HCT116 (cell line): ENCODE results near the gene PRKG2.

ENCODE experiments used
- CEBPB ChIP-seq: IDR thresholded peaks from 2 replicates; pipeline ENCODE4 v1.6.1; 2012; ENCODE audit warnings: low read depth
- CTCF ChIP-seq, 3 experiments: fragments of 200-600 bp in 1 of 3; sonication (generic) in 1 of 3; IDR thresholded peaks in 2 of 3; conservative IDR thresholded peaks in 1 of 3; 2 replicates each; pipeline ENCODE4 v1.5.1; 2012 to 2017; ENCODE audit warnings: low read depth in 2 of 3, low read length in 2 of 3, antibody characterized with exemption in 1 of 3, borderline replicate concordance in 1 of 3, control low read depth in 1 of 3, mild to moderate bottlenecking in 1 of 3, mixed read lengths in 1 of 3, mixed run types in 1 of 3, moderate library complexity in 1 of 3; ENCODE audit not compliant: insufficient read depth in 1 of 3
- EGR1 ChIP-seq: IDR thresholded peaks from 2 replicates; pipeline ENCODE4 v1.6.1; 2012; ENCODE audit warnings: low read depth
- EZH2 ChIP-seq: fragments of 200-600 bp; sonication (generic); IDR thresholded peaks from 2 replicates; pipeline ENCODE4 v1.6.1; 2017; ENCODE audit warnings: antibody characterized with exemption, mixed run types
- EZH2phosphoT487 ChIP-seq: fragments of 200-600 bp; IDR thresholded peaks from 2 replicates; pipeline ENCODE4 v1.6.1; 2018; ENCODE audit warnings: antibody characterized with exemption, borderline replicate concordance
- POLR2A ChIP-seq: IDR thresholded peaks from 2 replicates; pipeline ENCODE4 v1.7.0; 2011; ENCODE audit warnings: borderline replicate concordance; ENCODE audit not compliant: insufficient read depth, insufficient read length; ENCODE audit errors: extremely low read depth
- SIN3A ChIP-seq: IDR thresholded peaks from 2 replicates; pipeline ENCODE4 v1.6.1; 2012; ENCODE audit warnings: low read depth
- SP1 ChIP-seq: IDR thresholded peaks from 2 replicates; pipeline ENCODE4 v1.6.1; 2012; ENCODE audit warnings: low read depth
- YY1 ChIP-seq: IDR thresholded peaks from 2 replicates; pipeline ENCODE4 v1.6.1; 2011; ENCODE audit warnings: low read length, low read depth, moderate library complexity, mild to moderate bottlenecking; ENCODE audit not compliant: insufficient replicate concordance; ENCODE audit errors: extremely low read depth
- TF ChIP-seq, protein P1 (sequence below): IDR thresholded peaks from 2 replicates; pipeline ENCODE4 v1.6.1; 2012; ENCODE audit warnings: low read depth

- TF ChIP-seq CTCF (IDR thresholded peaks at IDR 0.05 in 2 of 3, conservative IDR thresholded peaks at IDR 0.05 in 1 of 3; ENCODE audit: borderline replicate concordance in 1 of 3, insufficient read depth in 1 of 3, low read depth in 2 of 3, low read length in 2 of 3), result no peak
- TF ChIP-seq SIN3A, result no peak
- TF ChIP-seq CEBPB, result no peak
- TF ChIP-seq YY1, result no peak
- TF ChIP-seq POLR2A, result no peak
- no peak for TF ChIP-seq SP1
- no peak for TF ChIP-seq EZH2phosphoT487
- TF ChIP-seq, protein P1, sequence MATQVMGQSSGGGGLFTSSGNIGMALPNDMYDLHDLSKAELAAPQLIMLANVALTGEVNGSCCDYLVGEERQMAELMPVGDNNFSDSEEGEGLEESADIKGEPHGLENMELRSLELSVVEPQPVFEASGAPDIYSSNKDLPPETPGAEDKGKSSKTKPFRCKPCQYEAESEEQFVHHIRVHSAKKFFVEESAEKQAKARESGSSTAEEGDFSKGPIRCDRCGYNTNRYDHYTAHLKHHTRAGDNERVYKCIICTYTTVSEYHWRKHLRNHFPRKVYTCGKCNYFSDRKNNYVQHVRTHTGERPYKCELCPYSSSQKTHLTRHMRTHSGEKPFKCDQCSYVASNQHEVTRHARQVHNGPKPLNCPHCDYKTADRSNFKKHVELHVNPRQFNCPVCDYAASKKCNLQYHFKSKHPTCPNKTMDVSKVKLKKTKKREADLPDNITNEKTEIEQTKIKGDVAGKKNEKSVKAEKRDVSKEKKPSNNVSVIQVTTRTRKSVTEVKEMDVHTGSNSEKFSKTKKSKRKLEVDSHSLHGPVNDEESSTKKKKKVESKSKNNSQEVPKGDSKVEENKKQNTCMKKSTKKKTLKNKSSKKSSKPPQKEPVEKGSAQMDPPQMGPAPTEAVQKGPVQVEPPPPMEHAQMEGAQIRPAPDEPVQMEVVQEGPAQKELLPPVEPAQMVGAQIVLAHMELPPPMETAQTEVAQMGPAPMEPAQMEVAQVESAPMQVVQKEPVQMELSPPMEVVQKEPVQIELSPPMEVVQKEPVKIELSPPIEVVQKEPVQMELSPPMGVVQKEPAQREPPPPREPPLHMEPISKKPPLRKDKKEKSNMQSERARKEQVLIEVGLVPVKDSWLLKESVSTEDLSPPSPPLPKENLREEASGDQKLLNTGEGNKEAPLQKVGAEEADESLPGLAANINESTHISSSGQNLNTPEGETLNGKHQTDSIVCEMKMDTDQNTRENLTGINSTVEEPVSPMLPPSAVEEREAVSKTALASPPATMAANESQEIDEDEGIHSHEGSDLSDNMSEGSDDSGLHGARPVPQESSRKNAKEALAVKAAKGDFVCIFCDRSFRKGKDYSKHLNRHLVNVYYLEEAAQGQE, result no peak
- no peak for TF ChIP-seq EGR1
- no peak for TF ChIP-seq EZH2
Observed at GRCh38 chr4:81250430-81250829, 35.4 kb upstream of the PRKG2 start.
